GM21576 (cell line): Measurements from ENCODE around the gene ZMYND15.

Source experiments
- ATAC-seq: cut with Tn5 transposase; IDR thresholded peaks from one replicate; pipeline ENCODE4 v1.9.1; 2021; ENCODE audit warnings: mild to moderate bottlenecking, moderate library complexity; ENCODE audit not compliant: unreplicated experiment

ZMYND15 gene

GRCh38 chr17:4785311-4786105, 45.9 kb downstream of the ZMYND15 start:
- ATAC-seq, result no peak

GRCh38 chr17:4786106-4786511, 46.5 kb downstream of the ZMYND15 start, which contains the start of gene VMO1:
Gene VMO1 (minus strand): TSS chr17:4786364. CDS start chr17:4786352, 12 bp downstream.
- ATAC-seq, result no peak

- ATAC-seq, result no peak
Observed at GRCh38 chr17:4786516-4786915, 46.9 kb downstream of the ZMYND15 start.

GRCh38 chr17:4788159-4788806, 48.6 kb downstream of the ZMYND15 start:
- no peak for ATAC-seq

- ATAC-seq, result no peak
Observed at GRCh38 chr17:4788807-4789700, 49.4 kb downstream of the ZMYND15 start, which contains the start of gene GLTPD2. Gene GLTPD2 (plus strand): TSS chr17:4788964. CDS start chr17:4789012, 48 bp downstream.

- ATAC-seq, result peak; percentile 30
Observed at GRCh38 chr17:4789701-4789950, 50.0 kb downstream of the ZMYND15 start.

- peak; percentile 80 for ATAC-seq
Observed at GRCh38 chr17:4789951-4790704, 50.5 kb downstream of the ZMYND15 start.

GRCh38 chr17:4790705-4791088, 51.1 kb downstream of the ZMYND15 start:
- ATAC-seq, result no peak

- no peak for ATAC-seq
Observed at GRCh38 chr17:4795168-4795567, 55.5 kb downstream of the ZMYND15 start.
